K562 (cell line): ENCODE data around the gene GFRA4. TPM values are rescaled to one million over a fixed set of nuclear protein-coding genes. Genes with fewer than 3 reads are reported as not detected.

Experiments
- ATAC-seq: fragments of 200-7000 bp; cut with Tn5 transposase; 3 replicates; pipeline ENCODE4 v1.9.1; 2020; ENCODE audit warnings: moderate library complexity
- BruUV-seq: library from RNA; stranded (reverse); fragments of 400-500 nt; replicated peaks from 2 replicates; lab custom pipeline; 2021; lab: Mats Ljungman, UMichigan
- CTCF ChIA-PET: fragments of 300-600 bp; formaldehyde crosslinking; extraction: SDS; loops from one replicate; lab custom pipeline; 2021; ENCODE audit warnings: low intra/inter-chr PET ratio; lab: Yijun Ruan, JAX
- POLR2A ChIA-PET: fragments of 300-600, 350-650 bp; sonication (Branson Sonifier 250); formaldehyde crosslinking; extraction: SDS; loops from one replicate; lab custom pipeline; 2021; ENCODE audit warnings: antibody characterized with exemption, inconsistent platforms; lab: Yijun Ruan, JAX
- DNase-seq, 4 experiments: peaks; one replicate each; pipeline versions ENCODE4 v3.0.0 to v3.0.0-alpha.2; 2011 to 2018; ENCODE audit warnings: low spot score in 3 of 4, mixed read lengths in 3 of 4; ENCODE audit errors: extremely low read depth in 1 of 4
- FAIRE-seq: peaks from 2 replicates; lab custom pipeline; 2011; peaks lifted over from hg19 to GRCh38; lab: Jason Lieb, UNC
- H2AFZ ChIP-seq: 2 replicates; pipeline ENCODE4 v1.6.0; 2011; ENCODE audit warnings: low read depth, low read length, control low read depth, inconsistent platforms
- H3K27ac ChIP-seq: fragments of 200-600 bp; 3 replicates; pipeline ENCODE4 v1.8.0; 2011; ENCODE audit warnings: low read depth, mild to moderate bottlenecking, control low read depth, inconsistent platforms, low read length, moderate library complexity, mixed read lengths; ENCODE audit errors: extremely low read depth
- H3K27me3 ChIP-seq, 2 experiments: fragments of 300-600 bp in 1 of 2; 2 replicates in 1 of 2; 3 replicates in 1 of 2; pipeline versions ENCODE4 v1.6.0 to v1.8.0; 2011; ENCODE audit warnings: inconsistent platforms in 2 of 2, low read length in 2 of 2, mild to moderate bottlenecking in 1 of 2, mixed read lengths in 1 of 2, moderate library complexity in 1 of 2; ENCODE audit not compliant: control insufficient read depth in 2 of 2, insufficient read depth in 2 of 2
- H3K36me3 ChIP-seq: fragments of 300-600 bp; 3 replicates; pipeline ENCODE4 v1.8.0; 2011; ENCODE audit warnings: mild to moderate bottlenecking, low read length, inconsistent platforms; ENCODE audit not compliant: control insufficient read depth, insufficient read depth
- H3K4me1 ChIP-seq, 2 experiments: fragments of 200-600 bp in 1 of 2; replicated peaks in 1 of 2; 2 replicates in 1 of 2; 3 replicates in 1 of 2; pipeline versions ENCODE4 v1.5.1 to v1.8.0; 2011; ENCODE audit warnings: inconsistent platforms in 2 of 2, low read length in 2 of 2, mild to moderate bottlenecking in 1 of 2, mixed read lengths in 1 of 2, moderate library complexity in 1 of 2; ENCODE audit not compliant: control insufficient read depth in 2 of 2, insufficient read depth in 2 of 2
- H3K4me2 ChIP-seq: 2 replicates; pipeline ENCODE4 v1.6.1; 2011; ENCODE audit warnings: low read length, control low read depth, inconsistent platforms, mixed read lengths; ENCODE audit not compliant: insufficient read depth
- H3K4me3 ChIP-seq: fragments of 200-600 bp; sonication (generic), shearing (Covaris generic); 2 replicates; pipeline ENCODE4 v1.5.1; 2016; ENCODE audit warnings: control low read depth, inconsistent platforms
- H3K79me2 ChIP-seq: fragments of 200-600 bp; 3 replicates; pipeline ENCODE4 v1.8.0; 2011; ENCODE audit warnings: low read length, inconsistent platforms; ENCODE audit not compliant: control insufficient read depth, insufficient read depth
- H3K9ac ChIP-seq, 2 experiments: 2 replicates each; pipeline versions ENCODE4 v1.6.0 to v1.6.1; 2011; ENCODE audit warnings: low read depth in 2 of 2, low read length in 2 of 2, control low read depth in 1 of 2, inconsistent platforms in 1 of 2, mild to moderate bottlenecking in 1 of 2, mixed read lengths in 1 of 2; ENCODE audit not compliant: insufficient read depth in 1 of 2
- H3K9me1 ChIP-seq: one replicate; pipeline ENCODE4 v1.6.0; 2011; ENCODE audit warnings: inconsistent platforms, mild to moderate bottlenecking, low read length, moderate library complexity; ENCODE audit not compliant: control insufficient read depth, insufficient read depth
- H3K9me3 ChIP-seq: replicated peaks from 2 replicates; pipeline ENCODE4 v1.5.1; 2011; ENCODE audit warnings: low read depth, low read length, inconsistent platforms; ENCODE audit not compliant: control insufficient read depth, insufficient read depth
- H4K20me1 ChIP-seq: replicated peaks from 2 replicates; pipeline ENCODE4 v1.6.1; 2011; ENCODE audit warnings: low read length, inconsistent platforms, mixed read lengths; ENCODE audit not compliant: control insufficient read depth, insufficient read depth
- PCBP1 ChIP-seq: fragments of 200-400 bp; formaldehyde crosslinking; IDR thresholded peaks from 2 replicates; pipeline ENCODE4 v1.6.1; 2018; ENCODE audit warnings: mild to moderate bottlenecking, low read depth, low read length; ENCODE audit not compliant: poor library complexity, severe bottlenecking
- TFE3 ChIP-seq: fragments of 450-650 bp; formaldehyde crosslinking; IDR thresholded peaks from 2 replicates; pipeline ENCODE4 v1.4.0; 2020; ENCODE audit warnings: mild to moderate bottlenecking, mixed read lengths
- XRCC3 ChIP-seq: fragments of 450-650 bp; IDR thresholded peaks from 2 replicates; pipeline ENCODE4 v1.6.1; 2017; ENCODE audit warnings: mild to moderate bottlenecking, moderate library complexity
- ZC3H8 ChIP-seq: fragments of 450-650 bp; IDR thresholded peaks from 2 replicates; pipeline ENCODE4 v1.6.1; 2017
- ZFP1 ChIP-seq: fragments of 450-650 bp; formaldehyde crosslinking; IDR thresholded peaks from 2 replicates; pipeline ENCODE4 v1.4.0; 2020; ENCODE audit warnings: mild to moderate bottlenecking, mixed read lengths
- WGBS: fragments of 100-300 bp; shearing (Covaris generic); methylation state at CpG from one replicate; pipeline ENCODE4 v1.1.6; 2016; ENCODE audit warnings: low coverage, mixed read lengths; ENCODE audit not compliant: insufficient coverage; ENCODE audit errors: missing lambda C conversion rate; 5-methylcytosine and 5-hydroxymethylcytosine counted together
- in situ Hi-C: fragments of 300-500 bp; cut with MboI; formaldehyde crosslinking; loops from 4 replicates; pipeline ENCODE4 v1.15.0; 2018; ENCODE audit warnings: inconsistent platforms, mixed read lengths
- intact Hi-C: fragments of 100-400 bp; cut with micrococcal nuclease; formaldehyde crosslinking; loops from 2 replicates; pipeline ENCODE4 v1.14.2; 2022
- polyA plus RNA-seq, 8 experiments: library from polyadenylated mRNA; depleted of rRNA in 4 of 8; stranded (reverse) in 5 of 8; unstranded in 3 of 8; fragments of >200 nt; fragmentation: Nextera tagmentation in 2 of 8; fragmentation: Illumina TruSeq in 1 of 8; extraction: Ambion mirVana in 2 of 8; extraction: Trizol in 1 of 8; gene quantifications; 2 replicates each; pipeline versions ENCODE4 v1.2.1 to v1.2.3, GENCODE V29; 2011 to 2014; ENCODE audit warnings: inconsistent platforms in 1 of 8, missing spikeins in 1 of 8
- total RNA-seq, 7 experiments: library from RNA; depleted of rRNA in 6 of 7; stranded (reverse); fragments of >200 nt in 6 of 7; fragmentation: Illumina TruSeq in 2 of 7; extraction: Trizol in 2 of 7; gene quantifications; 2 replicates each; pipeline versions ENCODE4 v1.2.1 to v1.2.3, GENCODE V29; 2011 to 2021; ENCODE audit warnings: low replicate concordance in 1 of 7

The GFRA4 gene
- total and polyA plus RNA-seq, 9 of the 15 experiments (the other 6 are each of a cell fraction or from before 2014, with no cell fraction given): not detected

GRCh38 chr20:3630429-3630828 lies 32.8 kb downstream of the GFRA4 start:
- no TSS peak for BruUV-seq
- Histone ChIP-seq H4K20me1 (no peaks in the 10 kb centered on the region), H3K36me3 (no peaks in the 10 kb centered on the region), H3K9ac (no peak overlapping the region), H3K79me2 (no peaks in the 10 kb centered on the region), H3K9me3 (no peaks in the 10 kb centered on the region), H3K27me3 (no peaks in the 10 kb centered on the region), H3K4me1 (no peaks in the 10 kb centered on the region), H3K4me2 (no peak overlapping the region), H2AFZ (no peak overlapping the region), H3K27ac (no peak overlapping the region)
- FAIRE-seq (no peak), ATAC-seq (no peak), DNase-seq (no peak)
- CTCF ChIA-PET: interaction anchor here (0.6 kb wide), 1 partner anchor 285 kb away, joined by 3 read pairs; no protein-coding TSS in a partner anchor
- 92% methylated on average over 8 of the region's 8 CpGs for WGBS
- POLR2A ChIA-PET: interaction anchor here (0.7 kb wide), 1 partner anchor 9 kb away, joined by 3 read pairs; no protein-coding TSS in a partner anchor
- in situ Hi-C loops: no loop called here
- intact Hi-C loops: no loop called here
- no peak for TF ChIP-seq TFE3 (CRISPR knock-in tag)
- TF ChIP-seq ZC3H8: no peak
- TF ChIP-seq PCBP1: no peak
- no peak for TF ChIP-seq XRCC3
- no peak for TF ChIP-seq ZFP1 (CRISPR knock-in tag)
- TF ChIP-seq, all 486 proteins: peak for 0
- Histone ChIP-seq H3K4me3 (no peak overlapping the region), H3K9me1 (no peaks in the 10 kb centered on the region)
